NCI-H1417 treated with DMSO at 0.1 percent for 48 hours (cell line): ENCODE results near the gene GCNT1.
"Not testable (repeated sequence)": the region's sequence is repeated elsewhere in the genome, so short reads cannot be mapped to it uniquely, and the experiment has no call there.

ENCODE experiments used
- DNase-seq: peaks from one replicate; lab custom pipeline; 2025; lab: John Stamatoyannopoulos, UW

The GCNT1 gene

GRCh38 chr9:76490249-76490990, 31.4 kb downstream of the GCNT1 start:
- no peak for DNase-seq

- DNase-seq = not testable (repeated sequence)
Measured at GRCh38 chr9:76491056-76491455, 32.1 kb downstream of the GCNT1 start.

GRCh38 chr9:76493496-76493895, 34.5 kb downstream of the GCNT1 start:
- DNase-seq = not testable (repeated sequence)

DNA sequence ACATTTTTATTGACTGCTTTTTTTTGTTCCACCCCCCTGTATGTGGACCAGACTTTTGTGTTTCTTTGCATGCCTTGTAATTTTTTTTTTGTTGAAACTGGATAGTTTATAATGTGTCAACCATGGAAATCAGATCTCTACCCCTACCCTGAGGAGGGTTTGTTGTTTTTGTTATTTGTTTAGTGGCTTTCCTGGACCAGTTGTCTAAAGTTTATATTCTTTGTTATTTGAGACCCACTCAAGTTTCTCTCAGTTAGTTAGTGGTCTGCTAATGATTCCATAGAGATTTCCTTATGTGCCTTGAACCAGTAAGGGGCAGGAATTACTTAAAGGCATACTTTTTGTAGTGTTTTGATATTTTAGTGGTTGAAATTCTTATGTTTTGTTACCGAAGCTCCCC, 41.1 kb downstream of the GCNT1 start:
- no peak for DNase-seq

- no peak for DNase-seq
Measured at GRCh38 chr9:76502746-76503145, 43.8 kb downstream of the GCNT1 start.

- DNase-seq = no peak
Measured at GRCh38 chr9:76510041-76510440, 51.1 kb downstream of the GCNT1 start.

DNA sequence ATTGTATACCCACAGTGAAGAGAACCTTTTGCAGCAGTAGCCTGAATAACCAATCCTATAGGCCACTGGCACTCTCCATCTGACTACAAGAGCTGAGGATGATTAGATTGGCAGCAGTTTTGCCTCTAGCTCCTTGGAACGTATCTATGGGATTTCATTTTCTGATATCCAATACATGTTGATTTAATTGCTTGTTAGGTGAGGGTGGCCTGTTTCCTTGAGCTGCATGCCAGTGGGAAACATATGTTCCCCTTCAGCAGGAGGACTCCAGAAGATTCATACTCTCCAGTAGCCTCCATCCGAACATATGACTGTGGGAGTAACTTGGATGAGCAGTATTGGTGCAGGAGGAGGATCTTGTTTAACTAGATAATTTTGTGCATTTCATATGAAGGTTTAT, 51.5 kb downstream of the GCNT1 start:
- DNase-seq = no peak

- DNase-seq = no peak
Measured at GRCh38 chr9:76512826-76513225, 53.8 kb downstream of the GCNT1 start.

GRCh38 chr9:76516350-76516749, 57.4 kb downstream of the GCNT1 start:
- DNase-seq = no peak

DNA sequence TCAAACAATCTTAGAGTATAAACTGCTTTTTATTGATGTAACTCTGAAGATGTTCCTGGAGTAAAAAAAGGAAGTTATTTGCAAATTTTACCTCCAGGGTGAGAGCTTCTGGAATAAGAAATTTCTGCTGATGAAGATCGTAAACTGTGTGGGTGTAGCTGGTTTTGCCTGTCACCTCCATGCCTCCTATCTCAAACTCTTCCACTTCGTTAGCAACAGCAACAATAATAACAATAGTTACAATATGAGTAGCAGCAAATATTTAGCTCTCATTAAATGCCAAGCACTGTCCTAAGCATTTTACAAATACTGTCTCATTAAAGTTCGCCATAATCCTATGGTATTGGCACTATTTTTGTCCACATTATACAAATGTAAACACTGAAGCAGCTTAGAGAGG, 57.9 kb downstream of the GCNT1 start:
- DNase-seq = no peak

GRCh38 chr9:76519075-76519835, 60.3 kb downstream of the GCNT1 start:
- no peak for DNase-seq

DNA sequence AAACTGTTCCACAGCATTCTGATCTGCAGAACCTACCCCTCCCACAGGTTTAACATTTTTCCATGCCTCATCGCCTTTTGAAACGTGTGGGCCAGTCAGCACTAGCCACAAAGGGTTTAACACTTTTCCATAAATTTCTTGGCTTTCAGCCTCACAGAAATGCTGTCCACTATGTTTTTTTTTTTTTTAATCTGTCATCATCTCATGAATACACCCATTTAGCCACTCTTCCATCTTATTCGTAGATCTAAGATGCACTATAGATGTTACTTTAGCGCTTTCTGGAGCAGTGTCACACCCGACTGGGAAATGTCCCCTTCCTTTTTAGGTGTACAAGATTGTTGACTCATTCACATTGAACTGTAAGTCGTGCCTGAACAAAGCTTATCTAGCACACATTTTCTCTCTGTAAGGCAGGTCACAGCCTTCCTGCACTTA, 62.3 kb downstream of the GCNT1 start:
- DNase-seq = no peak

DNA sequence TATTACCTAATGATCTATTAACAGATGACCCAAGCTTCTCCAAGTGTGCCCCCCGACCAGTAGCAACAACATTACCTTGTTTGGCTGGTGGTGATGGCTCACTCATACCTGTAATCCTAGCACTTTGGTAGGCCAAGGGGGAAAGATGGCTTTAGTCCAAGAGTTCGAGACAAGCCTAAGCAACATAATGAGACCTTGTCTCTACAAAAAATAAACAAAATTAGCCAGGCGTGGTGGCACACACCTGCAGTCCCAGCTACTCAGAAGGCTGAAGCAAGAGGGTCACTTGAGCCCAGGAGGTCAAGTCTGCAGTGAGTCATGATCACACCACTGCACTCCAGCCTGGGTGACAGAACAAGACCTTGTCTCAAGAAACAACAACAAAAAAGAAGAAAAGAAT, 62.9 kb downstream of the GCNT1 start:
- DNase-seq = no peak

GRCh38 chr9:76523617-76524200, 64.7 kb downstream of the GCNT1 start:
- not testable (repeated sequence) for DNase-seq

DNA sequence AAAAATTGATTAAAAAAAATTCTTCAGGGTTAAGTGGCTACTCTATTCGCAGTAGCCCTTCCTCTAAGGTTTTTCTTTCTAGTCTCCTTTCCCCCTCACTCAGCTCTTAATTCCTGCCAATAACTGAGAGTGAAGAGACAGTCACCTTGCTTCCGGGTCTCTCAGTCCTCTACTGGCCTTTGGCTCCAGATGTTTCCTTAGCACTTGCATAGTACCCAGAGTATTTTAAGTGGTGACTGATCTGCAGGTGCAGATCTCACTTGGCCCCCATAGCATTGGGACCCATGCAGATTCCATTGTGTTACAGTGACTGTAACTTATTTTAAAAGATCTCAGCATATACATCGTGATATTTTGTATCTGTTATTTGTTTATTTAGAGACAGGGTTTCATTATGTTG, 66.2 kb downstream of the GCNT1 start:
- no peak for DNase-seq

- DNase-seq = no peak
Measured at GRCh38 chr9:76526026-76526425, 67.0 kb downstream of the GCNT1 start.

DNA sequence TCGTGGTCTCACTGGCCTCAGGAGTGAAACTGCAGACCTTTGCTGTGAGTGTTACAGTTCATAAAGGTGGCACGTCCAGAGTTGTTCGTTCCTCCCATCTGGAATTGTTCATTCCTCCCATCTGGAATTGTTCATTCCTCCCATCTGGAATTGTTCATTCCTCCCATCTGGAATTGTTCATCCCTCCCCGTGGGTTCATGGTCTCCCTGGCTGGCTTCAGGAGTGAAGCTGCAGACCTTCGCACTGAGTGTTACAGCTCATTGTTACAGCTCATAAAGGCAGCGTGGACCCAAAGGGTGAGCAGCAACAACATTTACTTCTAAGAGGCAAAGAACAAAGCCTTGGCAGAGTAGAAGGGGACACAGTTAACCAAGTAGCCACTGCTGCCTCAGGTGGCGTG, 69.1 kb downstream of the GCNT1 start:
- DNase-seq = no peak

DNA sequence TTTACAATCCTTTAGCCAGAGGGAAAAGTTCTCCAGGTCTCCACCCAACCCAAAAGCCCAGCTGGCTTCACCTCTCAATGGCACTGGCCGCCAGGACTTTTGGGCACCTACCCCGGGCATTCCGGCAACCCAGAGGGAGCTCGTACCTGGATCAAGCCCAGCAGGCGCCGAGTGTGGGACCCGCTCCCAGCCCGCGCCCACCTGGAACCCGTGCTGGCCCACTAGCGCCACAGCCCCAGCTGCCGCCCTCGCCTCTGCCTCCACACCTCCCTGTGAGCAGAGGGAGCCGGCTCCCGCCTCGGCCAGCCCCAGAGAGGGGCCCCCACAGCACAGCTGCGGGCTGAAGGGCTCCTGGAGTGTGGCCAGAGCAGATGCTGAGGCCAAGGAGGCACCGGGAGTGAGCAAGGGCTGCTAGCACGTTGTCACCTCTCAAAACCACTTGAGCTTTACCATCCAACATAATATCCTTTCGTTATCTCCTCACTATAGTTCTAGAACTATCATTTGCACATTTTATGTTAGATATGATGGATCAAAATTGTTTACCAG, 69.7 kb downstream of the GCNT1 start:
- no peak for DNase-seq

DNA sequence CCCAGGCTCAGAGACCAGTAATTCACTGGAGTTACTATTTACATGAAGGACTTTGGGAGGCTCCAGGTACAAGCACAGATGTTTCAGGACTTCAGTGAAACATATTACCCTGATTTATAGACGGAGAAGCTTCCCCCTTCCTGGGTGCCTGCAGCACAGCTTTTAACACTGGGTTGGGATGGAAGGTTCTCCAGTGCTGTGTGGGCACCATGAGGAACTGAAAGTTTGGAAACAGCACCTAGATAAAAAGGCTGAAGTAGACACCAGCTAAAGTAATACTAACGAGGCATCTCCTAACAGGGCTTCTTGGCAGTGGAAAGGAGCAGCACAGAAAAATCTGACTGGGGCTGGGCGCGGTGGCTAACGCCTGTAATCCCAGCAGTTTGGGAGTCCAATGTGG, 70.7 kb downstream of the GCNT1 start:
- DNase-seq = no peak

- no peak for DNase-seq
Measured at GRCh38 chr9:76530458-76531110, 71.6 kb downstream of the GCNT1 start.

DNA sequence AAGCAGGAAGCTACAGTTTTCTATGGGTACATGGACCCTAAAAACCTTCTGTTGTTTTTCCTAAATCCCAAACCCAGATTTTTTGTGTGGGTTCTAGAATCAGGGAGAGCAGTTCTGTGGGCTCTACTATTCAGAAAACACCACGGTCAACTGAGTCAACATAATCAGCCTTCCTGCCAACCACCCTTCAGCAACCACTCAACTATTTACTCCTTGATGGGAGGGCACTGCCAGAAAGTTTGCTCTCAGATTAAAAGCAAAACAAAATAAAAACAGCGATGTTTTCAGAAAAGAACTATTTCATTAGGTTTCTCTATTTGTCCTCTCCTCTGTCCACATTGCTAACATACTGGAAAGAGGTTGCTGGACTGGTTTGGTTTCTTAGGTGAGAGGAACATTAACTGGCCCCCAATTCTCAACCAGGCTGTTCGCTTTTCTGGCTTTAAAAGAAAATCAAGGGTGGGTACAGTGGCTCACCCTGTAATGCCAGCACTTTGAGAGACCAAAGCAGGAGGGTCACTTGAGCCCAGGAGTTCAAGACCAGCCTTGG, 72.3 kb downstream of the GCNT1 start:
- no peak for DNase-seq

DNA sequence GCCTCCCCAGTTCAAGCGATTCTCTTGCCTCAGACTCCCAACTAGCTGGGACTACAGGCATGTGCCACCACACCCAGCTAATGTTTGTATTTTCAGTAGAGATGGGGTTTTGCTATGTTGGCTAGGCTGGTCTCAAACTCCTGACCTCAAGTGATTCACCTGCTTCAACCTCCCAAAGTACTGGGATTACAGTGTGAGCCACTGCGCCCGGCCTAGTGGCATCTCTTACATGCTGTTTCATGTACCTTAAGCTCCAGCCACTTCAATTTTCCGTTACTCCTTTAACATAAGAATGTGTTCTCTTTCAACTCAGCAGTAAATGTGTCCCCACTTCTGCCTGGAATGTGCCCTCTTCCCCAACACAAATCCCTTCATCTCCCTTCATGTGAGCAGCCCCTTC, 73.9 kb downstream of the GCNT1 start:
- not testable (repeated sequence) for DNase-seq
